Endodermal cell (in vitro differentiated cells): ENCODE measurements around the gene SPDEF. TPM values are rescaled to one million over a fixed set of nuclear protein-coding genes. Genes with fewer than 3 reads are reported as not detected.

Experiments
- DNase-seq: peaks from one replicate; pipeline ENCODE4 v3.0.0-alpha.2; 2017
- H3K27ac ChIP-seq: 2 replicates; pipeline ENCODE4 v1.5.1; 2013; ENCODE audit warnings: mild to moderate bottlenecking, low read depth, low read length, moderate library complexity
- H3K27me3 ChIP-seq: 2 replicates; pipeline ENCODE4 v1.6.1; 2013; ENCODE audit warnings: mild to moderate bottlenecking, low read length, moderate library complexity; ENCODE audit not compliant: insufficient read depth, control insufficient read depth, poor library complexity, severe bottlenecking
- H3K36me3 ChIP-seq: 2 replicates; pipeline ENCODE4 v1.7.0; 2013; ENCODE audit warnings: mild to moderate bottlenecking, low read length, moderate library complexity; ENCODE audit not compliant: control insufficient read depth, insufficient read depth
- H3K4me1 ChIP-seq: one replicate; pipeline ENCODE4 v1.7.0; 2013; ENCODE audit warnings: low read length; ENCODE audit not compliant: control insufficient read depth, insufficient read depth
- H3K4me3 ChIP-seq: 2 replicates; pipeline ENCODE4 v1.5.1; 2013; ENCODE audit warnings: mild to moderate bottlenecking, low read length, moderate library complexity
- H3K9ac ChIP-seq: 2 replicates; pipeline ENCODE4 v1.6.1; 2013; ENCODE audit warnings: mild to moderate bottlenecking, low read length, moderate library complexity; ENCODE audit not compliant: poor library complexity, severe bottlenecking; ENCODE audit errors: extremely low read depth
- H3K9me3 ChIP-seq: 2 replicates; pipeline ENCODE4 v1.6.1; 2013; ENCODE audit warnings: mild to moderate bottlenecking, low read length, moderate library complexity; ENCODE audit not compliant: control insufficient read depth
- H3K27ac Mint-ChIP-seq: 2 replicates; pipeline ENCODE4 v1.8.0; 2020; ENCODE audit warnings: mixed read lengths
- H3K27me3 Mint-ChIP-seq: 2 replicates; pipeline ENCODE4 v1.8.0; 2021; ENCODE audit warnings: mild to moderate bottlenecking, mixed read lengths; ENCODE audit not compliant: insufficient read depth
- H3K36me3 Mint-ChIP-seq: 2 replicates; pipeline ENCODE4 v1.8.0; 2020; ENCODE audit warnings: low read depth, mixed read lengths
- H3K4me1 Mint-ChIP-seq: 2 replicates; pipeline ENCODE4 v1.8.0; 2020; ENCODE audit warnings: mixed read lengths
- H3K4me3 Mint-ChIP-seq: 2 replicates; pipeline ENCODE4 v1.8.0; 2020; ENCODE audit warnings: mild to moderate bottlenecking, moderate library complexity, mixed read lengths
- H3K9me3 Mint-ChIP-seq: 2 replicates; pipeline ENCODE4 v1.8.0; 2020; ENCODE audit warnings: mild to moderate bottlenecking, mixed read lengths
- CTCF ChIP-seq: fragments of 200-600 bp; sonication (generic); conservative IDR thresholded peaks from 2 replicates; pipeline ENCODE4 v1.5.0; 2021; ENCODE audit warnings: antibody characterized with exemption, mild to moderate bottlenecking
- WGBS, 2 experiments: methylation state at CpG; one replicate each; pipeline versions ENCODE4 v1.1.5 to v1.1.7; 2013; ENCODE audit warnings: missing lambda C conversion rate in 2 of 2, mixed read lengths in 1 of 2; ENCODE audit not compliant: insufficient coverage in 1 of 2, insufficient read length in 1 of 2; 5-methylcytosine and 5-hydroxymethylcytosine counted together
- total RNA-seq, 2 donors: library from RNA; stranded (reverse); fragmentation: NEBNext Ultra II Directional in 1 of 2; extraction: Animal tissue kit (Norgen Biotek cat#: 25700) in 1 of 2; gene quantifications; 2 replicates in 1 of 2; 3 replicates in 1 of 2; pipeline ENCODE4 v1.2.1, GENCODE V29; 2021

SPDEF gene
- total RNA-seq, 2 donors from 2014 or later = 1.1 to 2.6 TPM

GRCh38 chr6:34560366-34561226 is 4.5 kb upstream of the SPDEF start:
- Mint-ChIP-seq H3K9me3 (no peaks in the 10 kb centered on the region), H3K27me3 (no peaks in the 10 kb centered on the region), H3K4me1 (peaks cover 44% of the 10 kb centered on the region), H3K36me3 (no peaks in the 10 kb centered on the region), H3K27ac (peak overlapping the region; percentile 92), H3K4me3 (peak overlapping the region; percentile 17)
- peaks cover 35% of the 10 kb centered on the region for H3K4me1 ChIP-seq
- peak; percentile 80 for DNase-seq
- WGBS, 2 experiments = 65 to 82% methylated on average over 14 to 20 of the region's 20 CpGs
- H3K27me3 ChIP-seq = no peaks in the 10 kb centered on the region
- no peaks in the 10 kb centered on the region for H3K9me3 ChIP-seq
- no peak overlapping the region for H3K27ac ChIP-seq
- no peak overlapping the region for H3K4me3 ChIP-seq
- H3K36me3 ChIP-seq = no peaks in the 10 kb centered on the region
- TF ChIP-seq CTCF = no peak
- H3K9ac ChIP-seq = no peak overlapping the region

- H3K4me1 ChIP-seq = peaks cover 35% of the 10 kb centered on the region
- H3K36me3 Mint-ChIP-seq = no peaks in the 10 kb centered on the region
- peaks cover 47% of the 10 kb centered on the region for H3K4me1 Mint-ChIP-seq
- H3K27me3 Mint-ChIP-seq = no peaks in the 10 kb centered on the region
- 65 to 78% methylated on average over 9 to 10 of the region's 10 CpGs for WGBS, 2 experiments
- no peak overlapping the region for H3K27ac ChIP-seq
- no peak overlapping the region for H3K9ac ChIP-seq
- H3K27ac Mint-ChIP-seq = peak overlapping the region; percentile 92
- DNase-seq = peak; percentile 78
- H3K4me3 ChIP-seq = no peak overlapping the region
- H3K36me3 ChIP-seq = no peaks in the 10 kb centered on the region
- peak overlapping the region; percentile 17 for H3K4me3 Mint-ChIP-seq
- H3K9me3 ChIP-seq = no peaks in the 10 kb centered on the region
- H3K9me3 Mint-ChIP-seq = no peaks in the 10 kb centered on the region
- no peak for TF ChIP-seq CTCF
- no peaks in the 10 kb centered on the region for H3K27me3 ChIP-seq
Observed at GRCh38 chr6:34559651-34560365, 3.7 kb upstream of the SPDEF start.

- 88 to 100% methylated on average over 4 of the region's 4 CpGs for WGBS, 2 experiments
- H3K4me3 Mint-ChIP-seq = no peak overlapping the region
- H3K4me1 Mint-ChIP-seq = peaks cover 47% of the 10 kb centered on the region
- no peaks in the 10 kb centered on the region for H3K27me3 ChIP-seq
- no peak for DNase-seq
- no peaks in the 10 kb centered on the region for H3K9me3 ChIP-seq
- H3K9ac ChIP-seq = no peak overlapping the region
- H3K9me3 Mint-ChIP-seq = no peaks in the 10 kb centered on the region
- H3K36me3 Mint-ChIP-seq = no peaks in the 10 kb centered on the region
- no peak overlapping the region for H3K4me3 ChIP-seq
- no peak overlapping the region for H3K27ac ChIP-seq
- H3K27ac Mint-ChIP-seq = no peak overlapping the region
- H3K36me3 ChIP-seq = no peaks in the 10 kb centered on the region
- peaks cover 35% of the 10 kb centered on the region for H3K4me1 ChIP-seq
- TF ChIP-seq CTCF = no peak
- no peaks in the 10 kb centered on the region for H3K27me3 Mint-ChIP-seq
Observed at GRCh38 chr6:34558172-34558714, 2.1 kb upstream of the SPDEF start.
